Stomach (tissue), 4 donors: ENCODE data around the gene TCP11.

Experiments used
- EP300 ChIP-seq: sonication (generic); formaldehyde crosslinking; IDR thresholded peaks from one replicate; pipeline ENCODE4 v1.6.1; 2017; ENCODE audit warnings: antibody characterized with exemption
- POLR2A ChIP-seq, 4 donors: fragments of 450-650 bp; IDR thresholded peaks; one replicate each; pipeline ENCODE4 v1.6.1; 2016; ENCODE audit warnings: antibody characterized with exemption in 4 of 4, control low read depth in 2 of 4, mild to moderate bottlenecking in 1 of 4, moderate library complexity in 1 of 4
- TF ChIP-seq, protein P1 (sequence below), 7 experiments: fragments of 450-650 bp in 4 of 7; fragments of 200-600 bp in 3 of 7; sonication (generic) in 3 of 7; IDR thresholded peaks; one replicate each; pipeline ENCODE4 v1.5.1; 2016 to 2019; ENCODE audit warnings: antibody characterized with exemption in 7 of 7, control low read depth in 2 of 7, mild to moderate bottlenecking in 1 of 7

DNA sequence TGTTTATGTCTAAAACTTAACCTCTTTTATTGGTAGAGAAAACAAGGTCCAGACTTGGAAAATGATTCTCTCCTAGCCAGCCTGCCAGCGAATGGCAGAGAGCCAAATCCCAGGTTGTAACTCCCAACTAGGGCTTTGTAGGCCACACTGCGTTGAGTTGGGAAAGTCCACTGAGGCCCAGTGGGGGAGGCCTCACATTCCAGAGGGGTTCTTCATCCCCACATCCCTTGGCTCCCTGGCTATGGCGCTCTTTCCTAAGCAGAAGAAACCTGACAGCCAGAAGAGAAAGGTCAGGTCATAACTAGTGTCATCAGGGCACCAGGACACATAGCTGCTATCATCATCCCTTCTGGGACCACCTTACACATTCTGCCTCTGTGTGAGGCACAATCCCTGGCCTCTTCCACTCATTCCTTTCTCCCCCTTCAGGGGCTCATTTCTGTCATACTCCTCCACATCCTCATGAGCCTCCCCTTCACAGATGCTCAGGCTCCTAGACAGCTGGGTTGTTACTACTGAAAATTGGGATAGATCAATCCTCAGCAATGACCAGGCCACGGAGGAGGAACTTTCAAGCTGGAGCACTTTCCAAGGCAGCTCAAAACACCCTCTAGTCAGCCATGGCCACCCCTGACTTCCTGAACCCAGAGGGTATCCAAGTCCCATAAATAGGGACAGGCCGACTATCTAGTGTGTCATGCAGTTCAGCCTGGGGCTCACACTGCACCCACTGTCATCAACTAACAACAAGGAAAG lies 48.6 kb downstream of the TCP11 start:
- TF ChIP-seq, protein P1, sequence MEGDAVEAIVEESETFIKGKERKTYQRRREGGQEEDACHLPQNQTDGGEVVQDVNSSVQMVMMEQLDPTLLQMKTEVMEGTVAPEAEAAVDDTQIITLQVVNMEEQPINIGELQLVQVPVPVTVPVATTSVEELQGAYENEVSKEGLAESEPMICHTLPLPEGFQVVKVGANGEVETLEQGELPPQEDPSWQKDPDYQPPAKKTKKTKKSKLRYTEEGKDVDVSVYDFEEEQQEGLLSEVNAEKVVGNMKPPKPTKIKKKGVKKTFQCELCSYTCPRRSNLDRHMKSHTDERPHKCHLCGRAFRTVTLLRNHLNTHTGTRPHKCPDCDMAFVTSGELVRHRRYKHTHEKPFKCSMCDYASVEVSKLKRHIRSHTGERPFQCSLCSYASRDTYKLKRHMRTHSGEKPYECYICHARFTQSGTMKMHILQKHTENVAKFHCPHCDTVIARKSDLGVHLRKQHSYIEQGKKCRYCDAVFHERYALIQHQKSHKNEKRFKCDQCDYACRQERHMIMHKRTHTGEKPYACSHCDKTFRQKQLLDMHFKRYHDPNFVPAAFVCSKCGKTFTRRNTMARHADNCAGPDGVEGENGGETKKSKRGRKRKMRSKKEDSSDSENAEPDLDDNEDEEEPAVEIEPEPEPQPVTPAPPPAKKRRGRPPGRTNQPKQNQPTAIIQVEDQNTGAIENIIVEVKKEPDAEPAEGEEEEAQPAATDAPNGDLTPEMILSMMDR (IDR thresholded peaks at IDR 0.05), result no peak
- no peak for TF ChIP-seq POLR2A (IDR thresholded peaks at IDR 0.05)
- no peak for TF ChIP-seq EP300
